PC-9 (cell line): ENCODE data around the gene PCDHA1. TPM values are rescaled to one million over a fixed set of nuclear protein-coding genes. Genes with fewer than 3 reads are reported as not detected.
A peak's percentile ranks its signal among the peaks of the same experiment; 100 is the strongest.

Experiments
- BruUV-seq: library from RNA; stranded (reverse); fragments of 400-500 nt; replicated peaks from 2 replicates; lab custom pipeline; 2021; lab: Mats Ljungman, UMichigan
- CTCF ChIA-PET: fragments of 300-600 bp; sonication (Branson Sonifier 250); formaldehyde crosslinking; loops from one replicate; lab custom pipeline; 2022; ENCODE audit warnings: antibody characterized with exemption; lab: Charles Lee
- POLR2A ChIA-PET: fragments of 300-600 bp; sonication (Branson Sonifier 250); formaldehyde crosslinking; loops from one replicate; lab custom pipeline; 2022; ENCODE audit warnings: antibody characterized with exemption; ENCODE audit not compliant: unreplicated experiment; lab: Charles Lee
- DNase-seq, 2 experiments: peaks; one replicate each; pipeline versions ENCODE4 v3.0.0 to v3.0.0-alpha.2; 2015 to 2022; ENCODE audit warnings: mixed read lengths in 1 of 2
- H2AFZ ChIP-seq: fragments of 200-600 bp; sonication (generic); 2 replicates; pipeline ENCODE4 v1.8.1; 2017; ENCODE audit warnings: antibody characterized with exemption
- H3F3A ChIP-seq: fragments of 200-600 bp; sonication (generic); 2 replicates; pipeline ENCODE4 v1.8.1; 2017; ENCODE audit warnings: antibody characterized with exemption, mild to moderate bottlenecking, low read depth; ENCODE audit not compliant: insufficient read depth
- H3K27ac ChIP-seq: fragments of 200-600 bp; sonication (generic); 2 replicates; pipeline ENCODE4 v1.6.1; 2016; ENCODE audit warnings: mixed run types
- H3K27me3 ChIP-seq: fragments of 200-600 bp; sonication (generic); 2 replicates; pipeline ENCODE4 v1.6.1; 2016; ENCODE audit warnings: low read depth, mixed run types; ENCODE audit not compliant: insufficient read depth
- H3K36me3 ChIP-seq: fragments of 200-600 bp; sonication (generic); 2 replicates; pipeline ENCODE4 v1.6.1; 2016; ENCODE audit warnings: low read depth, mixed run types
- H3K4me1 ChIP-seq: fragments of 200-600 bp; sonication (generic); replicated peaks from 2 replicates; pipeline ENCODE4 v1.6.1; 2016; ENCODE audit warnings: mixed run types; ENCODE audit not compliant: insufficient read depth
- H3K4me2 ChIP-seq: fragments of 200-600 bp; sonication (generic); 2 replicates; pipeline ENCODE4 v1.6.1; 2017; ENCODE audit warnings: mixed run types
- H3K4me3 ChIP-seq: fragments of 200-600 bp; sonication (generic); 2 replicates; pipeline ENCODE4 v1.6.1; 2016; ENCODE audit warnings: mixed run types
- H3K79me2 ChIP-seq: fragments of 200-600 bp; sonication (generic); 2 replicates; pipeline ENCODE4 v1.6.1; 2017; ENCODE audit warnings: low read depth, mixed run types
- H3K9me2 ChIP-seq: fragments of 200-600 bp; sonication (generic); 2 replicates; pipeline ENCODE4 v1.8.1; 2017; ENCODE audit warnings: mild to moderate bottlenecking; ENCODE audit not compliant: insufficient read depth
- H3K9me3 ChIP-seq: fragments of 200-600 bp; sonication (generic); 2 replicates; pipeline ENCODE4 v1.8.1; 2016; ENCODE audit warnings: low read depth; ENCODE audit not compliant: insufficient read depth
- H4K20me1 ChIP-seq: fragments of 200-600 bp; sonication (generic); 2 replicates; pipeline ENCODE4 v1.8.1; 2017; ENCODE audit not compliant: insufficient read depth
- CTCF ChIP-seq: fragments of 200-600 bp; sonication (generic); conservative IDR thresholded peaks from 2 replicates; pipeline ENCODE4 v1.6.1; 2017; ENCODE audit warnings: mixed run types, antibody characterized with exemption, mild to moderate bottlenecking, moderate library complexity
- EZH2 ChIP-seq: fragments of 200-600 bp; sonication (generic); IDR thresholded peaks from 2 replicates; pipeline ENCODE4 v1.8.0; 2017; ENCODE audit warnings: antibody characterized with exemption, low read depth
- intact Hi-C: fragments of 100-400 bp; cut with micrococcal nuclease; formaldehyde crosslinking; loops from one replicate; pipeline ENCODE4 v1.10.0; 2022; ENCODE audit not compliant: unreplicated experiment
- total RNA-seq: library from RNA; stranded (reverse); gene quantifications from 2 replicates; pipeline ENCODE4 v1.2.3, GENCODE V29; 2021

The PCDHA1 gene
- total RNA-seq, 1 experiment from 2014 or later, result not detected

DNA sequence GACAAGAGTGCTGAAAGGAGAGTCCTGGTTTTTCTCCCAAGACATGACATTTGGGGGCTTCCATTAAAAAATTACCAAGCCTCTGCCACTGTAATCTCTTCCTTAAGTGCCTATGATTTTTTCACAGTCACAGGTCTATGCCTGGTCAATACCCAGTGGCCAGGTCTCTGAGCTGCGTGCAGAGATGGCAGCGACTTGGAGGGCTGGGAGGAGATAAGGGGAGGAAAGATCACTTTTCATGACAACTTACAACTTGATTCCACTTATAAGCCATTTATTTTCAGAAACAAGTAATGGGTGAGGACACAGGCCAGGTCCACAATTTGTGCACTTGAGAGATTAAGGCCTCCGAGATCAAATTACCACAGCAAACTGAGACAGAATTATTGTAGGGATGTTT, 178.4 kb downstream of the PCDHA1 start:
- intact Hi-C loops, result no loop called here
- no peak overlapping the region for H3K27ac ChIP-seq
- H3K79me2 ChIP-seq, result no peaks in the 10 kb centered on the region
- no peak overlapping the region for H3K4me2 ChIP-seq
- H4K20me1 ChIP-seq, result no peaks in the 10 kb centered on the region
- H3K36me3 ChIP-seq, result no peaks in the 10 kb centered on the region
- no peaks in the 10 kb centered on the region for H3F3A ChIP-seq
- DNase-seq, result no peak
- ChIA-PET CTCF (no interaction called here), POLR2A (no interaction called here)
- no peak overlapping the region for H3K4me3 ChIP-seq
- no peak for TF ChIP-seq CTCF
- no peak for TF ChIP-seq EZH2
- no peaks in the 10 kb centered on the region for H3K27me3 ChIP-seq
- no peaks in the 10 kb centered on the region for H3K9me2 ChIP-seq
- BruUV-seq, result no TSS peak
- H3K4me1 ChIP-seq, result no peaks in the 10 kb centered on the region
- no peaks in the 10 kb centered on the region for H3K9me3 ChIP-seq
- H2AFZ ChIP-seq, result no peak overlapping the region

- no peak for DNase-seq
- Histone ChIP-seq H3K4me2 (peak overlapping the region; percentile 74), H3K27me3 (no peaks in the 10 kb centered on the region), H3K27ac (no peak overlapping the region), H3K4me1 (no peaks in the 10 kb centered on the region), H3K4me3 (peak overlapping the region; percentile 58), H2AFZ (peak overlapping the region; percentile 73), H3K79me2 (no peaks in the 10 kb centered on the region), H3K9me3 (no peaks in the 10 kb centered on the region), H3K36me3 (no peaks in the 10 kb centered on the region), H3K9me2 (no peaks in the 10 kb centered on the region), H3F3A (no peaks in the 10 kb centered on the region), H4K20me1 (no peaks in the 10 kb centered on the region)
- no TSS peak for BruUV-seq
- TF ChIP-seq EZH2, result no peak
- TF ChIP-seq CTCF, result no peak
- intact Hi-C loops, result loop anchor here (1.0 kb wide), 1 partner anchor 38 kb away; no protein-coding TSS in a partner anchor
- ChIA-PET CTCF (interaction anchor here (0.7 to 1.2 kb wide), 2 partner anchors 74 to 129 kb away, joined by 3 to 6 read pairs; partner anchors contain the start of gene PCDHB2), POLR2A (interaction anchor here (0.6 kb wide), 2 partner anchors 22 to 318 kb away, joined by 3 read pairs; partner anchors contain the start of gene IK)
These were observed 180.0 kb downstream of the PCDHA1 start for GRCh38 chr5:140965905-140966292.

- peak within 1 kb of the TSS; percentile 73 for H2AFZ ChIP-seq
- CTCF ChIA-PET, result interaction anchor here (1.2 kb wide), 1 partner anchor 73 kb away, joined by 6 read pairs; no protein-coding TSS in a partner anchor
- H3K9me3 ChIP-seq, result no peaks in the 10 kb centered on the region
- H4K20me1 ChIP-seq, result no peaks in the 10 kb centered on the region
- no peaks in the 10 kb centered on the region for H3K27me3 ChIP-seq
- H3K79me2 ChIP-seq, result no peaks in the 10 kb centered on the region
- H3K4me3 ChIP-seq, result peak within 1 kb of the TSS; percentile 58
- BruUV-seq, result no TSS peak
- peak within 1 kb of the TSS; percentile 74 for H3K4me2 ChIP-seq
- POLR2A ChIA-PET, result interaction anchor here (0.5 to 0.6 kb wide), 2 partner anchors 22 to 646 kb away, joined by 3 to 4 read pairs; no protein-coding TSS in a partner anchor
- no peaks in the 10 kb centered on the region for H3K4me1 ChIP-seq
- no peaks in the 10 kb centered on the region for H3K36me3 ChIP-seq
- no peaks in the 10 kb centered on the region for H3K9me2 ChIP-seq
- TF ChIP-seq EZH2, result no peak
- peak in 1 of 2 experiments; percentile 65 for DNase-seq
- intact Hi-C loops, result loop anchor here (1.0 kb wide), 1 partner anchor 38 kb away; no protein-coding TSS in a partner anchor
- no peaks in the 10 kb centered on the region for H3F3A ChIP-seq
- H3K27ac ChIP-seq, result no peak within 1 kb of the TSS
These were observed 180.6 kb downstream of the PCDHA1 start, which contains the start of gene PCDHAC2 for GRCh38 chr5:140966293-140967225. TSS of gene PCDHAC2 (plus strand) at chr5:140966476. CDS start at chr5:140966767, 291 bp downstream.
